Endothelial cell of umbilical vein (primary cell): ENCODE data around the gene PITPNM3. TPM values are rescaled to one million over a fixed set of nuclear protein-coding genes. Genes with fewer than 3 reads are reported as not detected.

Experiments
- BruUV-seq: library from RNA; stranded (reverse); fragments of 400-500 nt; replicated peaks from 2 replicates; lab custom pipeline; 2021; lab: Mats Ljungman, UMichigan
- CTCF ChIA-PET: fragments of 300-600, 350-600 bp; sonication (Branson Sonifier 250); formaldehyde crosslinking; loops from one replicate; lab custom pipeline; 2021; ENCODE audit warnings: antibody characterized with exemption, inconsistent platforms; lab: Charles Lee
- POLR2A ChIA-PET: fragments of 300-600, 350-600 bp; sonication (Branson Sonifier 250); formaldehyde crosslinking; loops from one replicate; lab custom pipeline; 2021; ENCODE audit warnings: antibody characterized with exemption, inconsistent platforms; lab: Charles Lee
- DNase-seq: peaks from one replicate; pipeline ENCODE4 v3.0.0-alpha.2; 2011; ENCODE audit warnings: low read depth, low spot score
- FAIRE-seq: peaks from 2 replicates; lab custom pipeline; 2011; peaks lifted over from hg19 to GRCh38; lab: Jason Lieb, UNC
- H2AFZ ChIP-seq: 2 replicates; pipeline ENCODE4 v1.6.0; 2012; ENCODE audit warnings: low read depth, low read length, control low read depth, inconsistent platforms
- H3K27ac ChIP-seq: 2 replicates; pipeline ENCODE4 v1.5.1; 2011; ENCODE audit warnings: low read depth, mild to moderate bottlenecking, control low read depth, low read length, moderate library complexity; ENCODE audit not compliant: insufficient read depth
- H3K27me3 ChIP-seq, 2 experiments: 2 replicates each; pipeline versions ENCODE4 v1.6.0 to v1.6.1; 2011; ENCODE audit warnings: low read length in 2 of 2, mixed read lengths in 1 of 2; ENCODE audit not compliant: control insufficient read depth in 2 of 2, insufficient read depth in 2 of 2
- H3K36me3 ChIP-seq, 2 experiments: 2 replicates in 1 of 2; 3 replicates in 1 of 2; pipeline ENCODE4 v1.5.1; 2011; ENCODE audit warnings: low read length in 2 of 2, mild to moderate bottlenecking in 1 of 2, moderate library complexity in 1 of 2; ENCODE audit not compliant: control insufficient read depth in 2 of 2, insufficient read depth in 2 of 2; ENCODE audit errors: extremely low read depth in 1 of 2
- H3K4me1 ChIP-seq: 3 replicates; pipeline ENCODE4 v1.5.1; 2011; ENCODE audit warnings: mild to moderate bottlenecking, low read length; ENCODE audit not compliant: control insufficient read depth, insufficient read depth; ENCODE audit errors: extremely low read depth
- H3K4me2 ChIP-seq: 2 replicates; pipeline ENCODE4 v1.6.1; 2011; ENCODE audit warnings: low read length, control low read depth, mixed read lengths; ENCODE audit not compliant: insufficient read depth
- H3K4me3 ChIP-seq, 3 experiments: fragments of 200-600 bp in 1 of 3; sonication (generic), shearing (Covaris generic) in 1 of 3; replicated peaks in 1 of 3; 2 replicates each; pipeline ENCODE4 v1.5.1; 2011 to 2016; ENCODE audit warnings: control low read depth in 3 of 3, low read length in 3 of 3, mild to moderate bottlenecking in 2 of 3, inconsistent platforms in 1 of 3, low read depth in 1 of 3, moderate library complexity in 1 of 3; ENCODE audit not compliant: insufficient read depth in 1 of 3
- H3K79me2 ChIP-seq: 2 replicates; pipeline ENCODE4 v1.6.0; 2012; ENCODE audit warnings: low read length, inconsistent platforms; ENCODE audit not compliant: control insufficient read depth, insufficient read depth
- H3K9ac ChIP-seq: replicated peaks from 2 replicates; pipeline ENCODE3; 2011; ENCODE audit warnings: low read length, control low read depth; ENCODE audit not compliant: insufficient read depth; ENCODE audit errors: extremely low read depth
- H3K9me1 ChIP-seq: replicated peaks from 3 replicates; pipeline ENCODE4 v1.6.0; 2011; ENCODE audit warnings: mild to moderate bottlenecking, low read length; ENCODE audit not compliant: control insufficient read depth, insufficient read depth; ENCODE audit errors: extremely low read depth
- H3K9me3 ChIP-seq: replicated peaks from 2 replicates; pipeline ENCODE4 v1.5.1; 2012; ENCODE audit warnings: low read length, inconsistent platforms; ENCODE audit not compliant: control insufficient read depth, insufficient read depth
- H4K20me1 ChIP-seq: replicated peaks from 2 replicates; pipeline ENCODE3; 2011; ENCODE audit warnings: mild to moderate bottlenecking, low read length; ENCODE audit not compliant: control insufficient read depth, insufficient read depth; ENCODE audit errors: extremely low read depth
- EZH2 ChIP-seq: IDR thresholded peaks from 2 replicates; pipeline ENCODE4 v1.6.1; 2012; ENCODE audit warnings: borderline replicate concordance, low read depth, mild to moderate bottlenecking, moderate library complexity, low read length, inconsistent platforms; ENCODE audit not compliant: severe bottlenecking
- FOS ChIP-seq: IDR thresholded peaks from 2 replicates; pipeline ENCODE4 v1.6.1; 2011; ENCODE audit warnings: mild to moderate bottlenecking, low read length, moderate library complexity, borderline replicate concordance; ENCODE audit not compliant: insufficient read depth
- GATA2 ChIP-seq: IDR thresholded peaks from 2 replicates; pipeline ENCODE4 v1.7.0; 2011; ENCODE audit warnings: low read depth, mild to moderate bottlenecking, moderate library complexity, mixed read lengths, low read length; ENCODE audit not compliant: insufficient read length, insufficient read depth
- JUN ChIP-seq: IDR thresholded peaks from 2 replicates; pipeline ENCODE4 v1.6.1; 2011; ENCODE audit warnings: borderline replicate concordance, low read depth; ENCODE audit not compliant: insufficient read length, insufficient read depth
- MYC ChIP-seq: IDR thresholded peaks from one replicate; pipeline ENCODE4 v1.6.1; 2011; ENCODE audit warnings: mild to moderate bottlenecking, low read depth, low read length
- POLR2A ChIP-seq: IDR thresholded peaks from 2 replicates; pipeline ENCODE4 v1.6.1; 2012; ENCODE audit warnings: low read depth, mild to moderate bottlenecking, control low read depth, low read length
- POLR2AphosphoS5 ChIP-seq: IDR thresholded peaks from 2 replicates; pipeline ENCODE4 v1.6.1; 2012; ENCODE audit warnings: low read depth, mild to moderate bottlenecking, control low read depth, low read length, moderate library complexity; ENCODE audit not compliant: insufficient read depth
- dilution Hi-C: fragments of 300-500 bp; cut with MboI; formaldehyde crosslinking; loops from one replicate; pipeline ENCODE4 v1.15.0; 2019; ENCODE audit warnings: low sequenced_read_pairs; ENCODE audit not compliant: extremely low pct_ligation_motif_present
- intact Hi-C: fragments of 100-400 bp; cut with micrococcal nuclease; formaldehyde crosslinking; loops from one replicate; pipeline ENCODE4 v1.10.0; 2022
- polyA plus RNA-seq, 4 experiments: library from polyadenylated mRNA; depleted of rRNA in 3 of 4; stranded (reverse) in 3 of 4; unstranded in 1 of 4; fragments of >200 nt; gene quantifications; 2 replicates each; pipeline versions ENCODE4 v1.2.1 to v1.2.3, GENCODE V29; 2011 to 2012; ENCODE audit warnings: missing spikeins in 1 of 4
- total RNA-seq: library from RNA; stranded (reverse); gene quantifications from 2 replicates; pipeline ENCODE4 v1.2.3, GENCODE V29; 2021
- TF ChIP-seq, protein P1 (sequence below), 2 donors: IDR thresholded peaks; 1 replicate in 1 of 2; 2 replicates in 1 of 2; pipeline ENCODE4 v1.5.1; 2011; ENCODE audit warnings: low read length in 2 of 2, mild to moderate bottlenecking in 2 of 2, moderate library complexity in 2 of 2, control low read depth in 1 of 2, inconsistent platforms in 1 of 2, low read depth in 1 of 2; ENCODE audit not compliant: insufficient read depth in 1 of 2; ENCODE audit errors: extremely low read depth in 1 of 2
- TF ChIP-seq, protein P2 (sequence below): IDR thresholded peaks from 2 replicates; pipeline ENCODE4 v1.6.1; 2011; ENCODE audit not compliant: insufficient read depth, insufficient read length

PITPNM3 gene
- total and polyA plus RNA-seq, 2 donors (not counting 3 experiments of a cell fraction or from before 2014, with no cell fraction given) = 1.0 to 1.9 TPM

DNA sequence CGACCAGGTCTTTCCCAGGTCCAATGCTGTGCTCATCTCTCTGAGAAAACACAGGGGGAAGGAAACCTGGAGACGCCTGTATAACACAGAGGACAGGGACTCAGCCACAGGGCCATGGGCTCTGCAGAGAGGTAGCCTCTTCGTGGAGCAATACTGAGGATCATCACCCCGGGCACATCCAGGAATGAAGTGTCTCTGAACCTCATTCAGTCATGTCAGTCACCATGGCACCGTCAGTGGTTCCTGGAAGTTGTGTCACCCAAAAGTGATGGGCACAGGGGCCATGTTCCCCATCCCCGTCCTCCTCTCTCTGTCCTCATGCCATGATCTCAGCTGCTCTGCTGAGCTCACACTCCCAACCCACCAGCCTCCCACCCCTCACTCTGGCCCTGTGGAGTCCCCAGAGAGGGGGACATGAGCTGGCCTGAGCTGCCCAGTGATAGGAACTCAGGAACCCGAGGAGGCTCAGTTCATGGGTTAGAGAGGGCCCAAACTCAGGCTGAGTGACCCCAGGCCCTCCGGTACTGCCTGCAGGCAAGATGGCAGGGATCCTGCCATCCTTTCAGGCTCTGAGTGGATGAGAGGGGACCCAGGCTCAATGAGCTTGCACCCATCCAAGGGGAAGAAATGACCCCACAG, 53.4 kb downstream of the PITPNM3 start:
- TF ChIP-seq POLR2A (no peak), MYC (no peak)
- TF ChIP-seq, protein P1, sequence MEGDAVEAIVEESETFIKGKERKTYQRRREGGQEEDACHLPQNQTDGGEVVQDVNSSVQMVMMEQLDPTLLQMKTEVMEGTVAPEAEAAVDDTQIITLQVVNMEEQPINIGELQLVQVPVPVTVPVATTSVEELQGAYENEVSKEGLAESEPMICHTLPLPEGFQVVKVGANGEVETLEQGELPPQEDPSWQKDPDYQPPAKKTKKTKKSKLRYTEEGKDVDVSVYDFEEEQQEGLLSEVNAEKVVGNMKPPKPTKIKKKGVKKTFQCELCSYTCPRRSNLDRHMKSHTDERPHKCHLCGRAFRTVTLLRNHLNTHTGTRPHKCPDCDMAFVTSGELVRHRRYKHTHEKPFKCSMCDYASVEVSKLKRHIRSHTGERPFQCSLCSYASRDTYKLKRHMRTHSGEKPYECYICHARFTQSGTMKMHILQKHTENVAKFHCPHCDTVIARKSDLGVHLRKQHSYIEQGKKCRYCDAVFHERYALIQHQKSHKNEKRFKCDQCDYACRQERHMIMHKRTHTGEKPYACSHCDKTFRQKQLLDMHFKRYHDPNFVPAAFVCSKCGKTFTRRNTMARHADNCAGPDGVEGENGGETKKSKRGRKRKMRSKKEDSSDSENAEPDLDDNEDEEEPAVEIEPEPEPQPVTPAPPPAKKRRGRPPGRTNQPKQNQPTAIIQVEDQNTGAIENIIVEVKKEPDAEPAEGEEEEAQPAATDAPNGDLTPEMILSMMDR (IDR thresholded peaks at IDR 0.05; ENCODE audit: extremely low read depth in 1 of 2, insufficient read depth in 1 of 2, low read depth in 1 of 2, low read length in 2 of 2) = no peak
- Histone ChIP-seq H3K27ac (no peak overlapping the region), H3K36me3 (no peaks in the 10 kb centered on the region), H3K9ac (no peak overlapping the region), H3K9me3 (no peaks in the 10 kb centered on the region), H3K4me1 (peaks cover 27% of the 10 kb centered on the region), H3K27me3 (no peaks in the 10 kb centered on the region), H3K4me2 (no peak overlapping the region), H3K4me3 (no peak overlapping the region), H4K20me1 (no peaks in the 10 kb centered on the region), H3K79me2 (no peaks in the 10 kb centered on the region), H2AFZ (no peak overlapping the region), H3K9me1 (no peaks in the 10 kb centered on the region)
- intact Hi-C loops = no loop called here
- CTCF ChIA-PET = interaction anchor here (1.1 to 1.2 kb wide), 2 partner anchors 8 to 30 kb away, joined by 3 to 5 read pairs; no protein-coding TSS in a partner anchor
- dilution Hi-C loops = no loop called here
- POLR2A ChIA-PET = no interaction called here
- DNase-seq (no peak), FAIRE-seq (no peak)
- BruUV-seq = no TSS peak

DNA sequence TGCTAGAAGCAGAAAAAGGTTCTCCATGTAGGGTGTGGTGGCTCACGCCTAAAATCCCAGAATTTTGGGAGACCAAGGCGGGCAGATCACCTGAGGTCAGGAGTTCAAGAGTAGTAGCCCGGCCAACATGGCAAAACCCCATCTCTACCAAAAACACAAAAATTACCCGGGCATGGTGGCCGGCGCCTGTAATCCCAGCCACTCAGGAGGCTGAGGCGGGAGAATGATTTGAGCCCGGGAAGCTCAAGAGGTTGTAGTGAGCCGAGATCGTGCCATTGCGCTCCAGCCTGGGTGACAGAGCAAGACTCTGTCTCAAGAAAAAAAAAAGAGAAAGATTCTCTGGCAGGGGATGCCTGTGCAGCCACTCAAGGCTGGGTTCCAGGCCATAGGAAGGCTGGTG, 54.2 kb downstream of the PITPNM3 start:
- BruUV-seq = no TSS peak
- DNase-seq (no peak), FAIRE-seq (no peak)
- CTCF ChIA-PET = no interaction called here
- TF ChIP-seq, protein P1 (IDR thresholded peaks at IDR 0.05; ENCODE audit: extremely low read depth in 1 of 2, insufficient read depth in 1 of 2, low read depth in 1 of 2, low read length in 2 of 2) = no peak
- TF ChIP-seq JUN (no peak), EZH2 (no peak), MYC (no peak), GATA2 (no peak), POLR2A (no peak), POLR2AphosphoS5 (no peak), FOS (no peak)
- TF ChIP-seq, protein P2, sequence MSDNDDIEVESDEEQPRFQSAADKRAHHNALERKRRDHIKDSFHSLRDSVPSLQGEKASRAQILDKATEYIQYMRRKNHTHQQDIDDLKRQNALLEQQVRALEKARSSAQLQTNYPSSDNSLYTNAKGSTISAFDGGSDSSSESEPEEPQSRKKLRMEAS = no peak
- POLR2A ChIA-PET = no interaction called here
- Histone ChIP-seq H3K4me1 (peaks cover 19% of the 10 kb centered on the region), H3K79me2 (no peaks in the 10 kb centered on the region), H3K9ac (no peak overlapping the region), H2AFZ (no peak overlapping the region), H3K4me3 (no peak overlapping the region), H3K9me1 (no peaks in the 10 kb centered on the region), H3K27ac (no peak overlapping the region), H3K36me3 (no peaks in the 10 kb centered on the region), H4K20me1 (no peaks in the 10 kb centered on the region), H3K4me2 (no peak overlapping the region), H3K9me3 (no peaks in the 10 kb centered on the region), H3K27me3 (no peaks in the 10 kb centered on the region)
- intact Hi-C loops = no loop called here
- dilution Hi-C loops = no loop called here
